ENCODE measurements around the gene NHS. TPM values are rescaled to one million over a fixed set of nuclear protein-coding genes. Genes with fewer than 3 reads are reported as not detected.

NHS gene
- total RNA-seq, 4 donors from 2014 or later = 4.6 to 9.9 (median 7.2) TPM

DNA sequence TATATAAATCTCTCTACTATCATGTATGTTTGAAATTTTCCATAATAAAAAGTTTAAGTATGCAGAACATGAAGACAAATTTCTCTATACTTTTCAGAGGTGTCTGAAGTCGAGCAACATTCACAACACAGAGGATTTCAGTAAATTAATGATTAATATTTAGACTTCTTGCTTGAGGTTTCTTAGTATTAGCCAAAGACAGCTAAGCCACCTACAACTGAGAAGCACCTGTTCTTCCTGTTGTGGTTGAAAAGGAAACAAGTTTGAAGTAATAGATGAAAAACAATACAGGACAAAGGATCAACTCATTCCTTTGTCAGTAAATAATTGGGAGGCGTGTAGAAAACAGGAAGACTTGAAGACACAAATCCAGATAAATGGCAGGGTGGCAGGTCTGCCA is 383.4 kb downstream of the NHS start:
- Histone ChIP-seq H3K27ac (no peak overlapping the region), H3K4me1 (no peaks in the 10 kb centered on the region), H3K9me3 (no peaks in the 10 kb centered on the region), H3K27me3 (no peaks in the 10 kb centered on the region), H3K4me3 (no peak overlapping the region), H3K36me3 (no peaks in the 10 kb centered on the region)
- WGBS = 61% methylated on average over 2 of the region's 2 CpGs
- TF ChIP-seq EP300 (IDR thresholded peaks at IDR 0.05) = no peak
- TF ChIP-seq POLR2AphosphoS5 (IDR thresholded peaks at IDR 0.05) = no peak
- DNase-seq (ENCODE audit: low spot score in 2 of 2) = no peak

DNA sequence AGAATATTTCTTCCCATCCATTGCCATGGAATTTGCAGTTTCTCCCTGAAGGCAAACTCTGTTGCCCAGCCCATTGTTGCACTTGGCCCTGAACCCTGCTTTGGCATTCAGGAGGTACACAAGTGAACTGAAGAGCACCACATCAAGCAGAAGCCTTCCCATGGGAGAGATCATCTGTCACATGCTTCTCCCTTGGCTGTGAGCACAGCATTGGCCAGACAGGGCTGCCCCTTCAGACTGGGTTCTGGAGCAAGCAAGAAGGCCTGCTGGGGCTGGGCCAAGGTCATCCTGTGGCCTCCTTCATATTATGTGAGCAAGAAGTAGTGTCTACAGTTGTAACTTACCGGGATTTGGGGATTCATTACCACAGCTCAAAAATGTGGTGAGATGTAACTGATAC is 385.0 kb downstream of the NHS start:
- TF ChIP-seq POLR2A (IDR thresholded peaks at IDR 0.05) (no peak), POLR2AphosphoS5 (IDR thresholded peaks at IDR 0.05) (no peak)
- 67% methylated on average over 1 of the region's 1 CpG for WGBS
- Histone ChIP-seq H3K27ac (no peak overlapping the region), H3K27me3 (no peaks in the 10 kb centered on the region), H3K9me3 (no peaks in the 10 kb centered on the region), H3K4me3 (no peak overlapping the region), H3K36me3 (no peaks in the 10 kb centered on the region), H3K4me1 (no peaks in the 10 kb centered on the region)
- DNase-seq (ENCODE audit: low spot score in 2 of 2) = no peak

DNA sequence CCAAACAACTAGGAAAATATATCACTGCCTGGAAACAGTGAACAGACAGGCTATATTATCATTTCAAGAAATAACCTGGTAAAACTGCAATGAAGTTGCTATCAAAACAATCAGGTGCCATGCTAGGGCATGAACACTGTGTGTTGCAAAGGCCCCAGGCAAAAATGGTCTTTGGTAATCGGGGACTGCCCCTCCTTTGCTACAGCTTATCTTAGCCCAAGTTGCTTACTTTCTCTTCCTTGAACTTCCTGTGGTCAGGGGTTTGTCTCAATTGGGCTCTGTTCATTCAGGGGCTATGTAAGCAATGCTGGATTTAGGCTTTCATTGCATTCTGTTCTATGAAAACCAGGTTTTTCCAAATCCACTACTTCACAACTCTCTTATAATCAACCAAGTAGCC is 392.7 kb downstream of the NHS start:
- WGBS = 18% methylated on average over 1 of the region's 1 CpG
- no peak overlapping the region for H3K4me3 ChIP-seq
- H3K4me1 ChIP-seq = no peaks in the 10 kb centered on the region
- H3K36me3 ChIP-seq = no peaks in the 10 kb centered on the region
- DNase-seq (ENCODE audit: low spot score in 2 of 2) = no peak
- no peak for TF ChIP-seq EP300 (IDR thresholded peaks at IDR 0.05)
- TF ChIP-seq POLR2A (IDR thresholded peaks at IDR 0.05) = no peak
- no peak for TF ChIP-seq CTCF (IDR thresholded peaks at IDR 0.05)
- TF ChIP-seq POLR2AphosphoS5 (IDR thresholded peaks at IDR 0.05) = no peak
- H3K27me3 ChIP-seq = no peaks in the 10 kb centered on the region
- no peaks in the 10 kb centered on the region for H3K9me3 ChIP-seq
- H3K27ac ChIP-seq = no peak overlapping the region

DNA sequence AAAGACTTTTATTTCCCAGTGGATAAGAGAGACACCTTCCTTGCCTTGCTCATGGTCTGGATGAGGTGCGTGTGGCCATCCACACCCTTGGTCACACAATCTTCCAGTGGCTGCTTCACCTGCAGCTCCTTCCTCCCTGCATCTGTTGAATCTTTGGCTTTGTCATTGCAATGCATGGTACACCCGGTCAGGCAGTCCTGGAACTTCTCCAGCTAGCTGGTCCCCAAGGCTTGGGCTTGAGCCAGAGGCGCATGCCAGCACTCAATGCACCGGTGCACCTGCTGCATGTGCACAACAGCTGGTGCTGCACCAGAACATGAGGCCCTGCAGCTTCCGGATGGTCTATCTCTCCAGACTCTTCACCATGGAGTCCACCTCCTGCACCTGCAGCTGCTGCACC is 394.0 kb downstream of the NHS start:
- H3K36me3 ChIP-seq = no peaks in the 10 kb centered on the region
- DNase-seq (ENCODE audit: low spot score in 2 of 2) = no peak
- 60% methylated on average over 4 of the region's 5 CpGs for WGBS
- no peaks in the 10 kb centered on the region for H3K4me1 ChIP-seq
- H3K27me3 ChIP-seq = no peaks in the 10 kb centered on the region
- H3K9me3 ChIP-seq = no peaks in the 10 kb centered on the region
- no peak overlapping the region for H3K27ac ChIP-seq
- H3K4me3 ChIP-seq = no peak overlapping the region
- no peak for TF ChIP-seq POLR2AphosphoS5 (IDR thresholded peaks at IDR 0.05)
- no peak for TF ChIP-seq EP300 (IDR thresholded peaks at IDR 0.05)
- TF ChIP-seq CTCF (IDR thresholded peaks at IDR 0.05) = no peak

- H3K4me3 ChIP-seq = no peak overlapping the region
- no peaks in the 10 kb centered on the region for H3K27me3 ChIP-seq
- H3K27ac ChIP-seq = no peak overlapping the region
- H3K36me3 ChIP-seq = no peaks in the 10 kb centered on the region
- 54% methylated on average over 3 of the region's 3 CpGs for WGBS
- no peaks in the 10 kb centered on the region for H3K4me1 ChIP-seq
- DNase-seq (ENCODE audit: low spot score in 2 of 2) = no peak
- TF ChIP-seq POLR2AphosphoS5 (IDR thresholded peaks at IDR 0.05) (no peak), CTCF (IDR thresholded peaks at IDR 0.05) (no peak), EP300 (IDR thresholded peaks at IDR 0.05) (no peak), POLR2A (IDR thresholded peaks at IDR 0.05) (no peak)
- H3K9me3 ChIP-seq = no peaks in the 10 kb centered on the region
Measured at GRCh38 chrX:17769701-17770269, 394.8 kb downstream of the NHS start.

GRCh38 chrX:17773221-17773876 is 398.3 kb downstream of the NHS start:
- 70% methylated on average over 8 of the region's 8 CpGs for WGBS
- no peak for TF ChIP-seq POLR2A (IDR thresholded peaks at IDR 0.05)
- TF ChIP-seq EP300 (IDR thresholded peaks at IDR 0.05) = no peak
- no peak for TF ChIP-seq POLR2AphosphoS5 (IDR thresholded peaks at IDR 0.05)
- no peak for TF ChIP-seq CTCF (IDR thresholded peaks at IDR 0.05)
- Histone ChIP-seq H3K36me3 (no peaks in the 10 kb centered on the region), H3K27me3 (no peaks in the 10 kb centered on the region), H3K9me3 (no peaks in the 10 kb centered on the region), H3K27ac (no peak overlapping the region), H3K4me3 (no peak overlapping the region), H3K4me1 (no peaks in the 10 kb centered on the region)
- no peak for DNase-seq (ENCODE audit: low spot score in 2 of 2)
